EL (cell line): Measurements from ENCODE around the gene PRSS1.
"Not testable (repeated sequence)": the region's sequence is repeated elsewhere in the genome, so short reads cannot be mapped to it uniquely, and the experiment has no call there.

ENCODE experiments used
- DNase-seq: peaks from one replicate; pipeline ENCODE4 v3.0.0-alpha.2; 2016

Gene PRSS1

DNA sequence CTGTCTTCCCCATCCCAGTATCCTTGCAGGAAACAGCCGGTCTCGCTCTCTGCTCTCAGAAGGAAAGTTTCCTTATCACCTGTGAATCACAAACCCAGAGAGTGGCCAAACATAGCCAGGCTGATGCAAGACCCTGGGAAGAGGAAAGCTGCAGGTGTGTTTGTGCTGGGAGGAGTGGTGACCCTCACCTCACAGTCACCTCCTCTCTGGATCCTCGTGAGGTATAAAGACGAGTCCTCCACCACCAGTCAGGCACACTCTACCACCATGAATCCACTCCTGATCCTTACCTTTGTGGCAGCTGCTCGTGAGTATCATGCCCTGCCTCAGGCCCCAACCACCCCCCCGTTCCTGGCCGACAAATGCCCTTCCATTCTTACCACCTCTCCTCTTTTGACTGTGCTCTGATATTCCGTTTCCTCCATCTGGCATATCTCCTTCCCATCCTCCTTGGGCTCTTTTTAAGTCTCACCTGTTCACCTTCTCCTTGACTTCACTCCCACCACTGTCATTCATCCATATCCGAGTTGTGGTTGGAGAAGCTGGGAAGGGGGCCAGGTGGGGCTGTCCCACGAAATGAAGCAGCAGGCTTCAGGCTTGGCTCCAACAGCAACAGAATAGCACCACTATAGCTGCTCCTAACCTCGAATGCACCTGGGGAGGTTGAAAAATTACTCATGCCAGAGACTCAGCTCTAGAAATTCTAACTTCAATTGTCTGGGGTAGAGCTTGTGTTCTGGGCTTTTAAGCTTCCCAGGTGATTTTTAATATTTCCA, at the start of gene PRSS1:
TSS of gene PRSS1 (plus strand) at position 255 of the 776 bp plus-strand sequence. CDS start at position 268, 13 bp downstream.
- no peak for DNase-seq

DNA sequence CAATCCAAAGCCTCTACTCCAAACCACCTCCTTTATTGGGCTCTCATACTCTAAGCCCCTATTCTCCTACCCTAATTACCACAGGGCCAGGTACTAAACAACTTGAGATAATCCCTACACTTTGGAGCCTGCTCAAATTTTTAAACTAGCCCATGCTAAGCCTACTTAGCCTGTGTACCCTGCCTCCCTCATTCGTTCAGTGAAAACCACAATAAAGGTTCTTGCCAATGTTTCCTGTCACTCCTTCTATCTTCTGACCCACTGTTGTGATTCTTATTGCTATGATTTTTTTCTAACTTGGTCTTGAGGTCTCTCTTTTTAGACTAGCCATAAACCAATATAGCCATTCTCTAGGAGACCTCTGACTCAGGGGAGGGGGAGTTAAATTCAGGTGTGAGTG, 48.3 kb upstream of the PRSS1 start:
- not testable (repeated sequence) for DNase-seq

DNA sequence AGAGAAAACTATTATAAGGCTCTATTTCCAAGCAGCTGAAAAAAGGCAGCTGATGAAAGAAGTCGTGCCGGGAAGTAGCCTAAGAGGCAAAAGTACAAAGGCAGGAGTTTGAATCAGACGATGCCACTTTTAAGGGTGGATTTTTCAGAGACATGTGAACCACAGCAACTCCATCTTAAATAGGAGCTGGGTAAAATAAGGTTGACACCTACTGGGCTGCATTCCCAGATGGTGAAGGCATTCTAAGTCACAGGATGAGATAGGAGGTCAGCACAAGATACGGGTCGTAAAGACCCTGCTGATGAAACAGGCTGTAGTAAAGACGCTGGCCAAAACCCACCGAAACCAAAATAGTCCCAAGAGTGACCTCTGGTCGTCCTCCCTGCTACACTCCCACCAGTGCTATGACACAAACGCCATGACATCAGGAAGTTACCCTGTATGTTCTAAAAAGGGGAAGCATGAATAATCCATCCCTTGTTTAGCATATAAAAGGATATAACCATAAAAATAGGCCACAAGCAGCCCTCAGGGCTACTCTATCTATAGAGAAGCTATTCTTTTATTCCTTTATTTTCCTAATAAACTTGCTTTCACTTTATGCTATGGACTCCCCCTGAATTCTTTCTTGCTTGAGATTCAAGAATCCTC, 45.5 kb upstream of the PRSS1 start:
- DNase-seq: no peak

DNA sequence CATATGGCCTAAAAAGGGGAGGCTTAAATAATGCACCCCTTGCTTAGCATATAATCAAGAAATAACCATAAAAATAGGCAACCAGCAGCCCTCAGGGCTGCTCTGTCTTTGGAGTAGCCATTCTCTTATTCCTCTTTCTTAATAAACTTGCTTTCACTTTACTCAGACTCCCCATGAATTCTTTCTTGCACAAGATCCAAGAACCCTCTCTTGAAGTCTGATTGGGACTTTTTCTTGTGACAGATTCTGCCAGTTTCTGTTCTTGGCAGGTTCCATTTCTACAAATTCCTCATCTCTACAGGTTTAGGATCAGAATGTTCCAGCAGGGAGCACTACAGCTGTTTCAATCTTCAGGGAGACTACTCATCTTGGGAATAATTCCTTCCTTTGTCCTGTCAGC, 40.5 kb upstream of the PRSS1 start:
- DNase-seq: not testable (repeated sequence)

DNA sequence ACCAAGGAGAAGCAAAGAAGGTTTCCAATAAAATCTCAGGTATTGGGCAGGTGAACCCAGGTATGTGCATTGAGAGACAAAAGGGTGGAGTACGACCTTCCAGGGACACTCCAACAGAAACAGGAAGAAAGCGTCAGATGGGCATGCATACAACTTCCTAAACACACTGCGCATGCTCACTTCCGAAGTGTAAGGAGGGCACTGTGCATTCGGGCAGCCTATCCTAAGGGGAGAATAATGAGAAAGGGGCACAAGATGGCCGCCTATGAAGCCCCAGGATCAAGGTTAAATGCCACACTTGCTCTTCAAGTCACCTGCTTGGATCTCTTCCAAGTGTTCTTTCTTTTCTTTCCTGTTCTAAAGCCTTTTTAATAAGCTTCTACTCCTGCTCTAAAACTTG, 39.4 kb upstream of the PRSS1 start:
- DNase-seq: no peak

- peak; percentile 6 for DNase-seq
Measured at GRCh38 chr7:142711196-142711595, 38.1 kb upstream of the PRSS1 start.

- peak; percentile 18 for DNase-seq
Measured at GRCh38 chr7:142711746-142712616, 37.3 kb upstream of the PRSS1 start.

DNA sequence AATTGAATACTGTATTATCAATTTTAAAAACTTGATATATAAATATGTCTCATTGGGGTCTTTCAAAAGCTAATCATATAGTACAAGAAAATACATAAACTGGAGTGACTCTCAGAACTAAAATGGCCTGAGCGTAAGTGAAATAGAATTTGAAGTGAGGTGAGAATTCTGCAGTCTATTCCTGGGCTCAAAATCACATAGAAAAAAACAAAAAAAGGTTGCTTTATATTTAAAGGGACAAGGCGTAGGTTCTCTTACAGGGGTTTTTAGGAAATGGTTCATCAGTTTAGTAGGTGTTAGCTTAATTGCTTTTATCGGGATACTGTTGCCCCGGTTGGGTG, 36.7 kb upstream of the PRSS1 start:
- DNase-seq: no peak

DNA sequence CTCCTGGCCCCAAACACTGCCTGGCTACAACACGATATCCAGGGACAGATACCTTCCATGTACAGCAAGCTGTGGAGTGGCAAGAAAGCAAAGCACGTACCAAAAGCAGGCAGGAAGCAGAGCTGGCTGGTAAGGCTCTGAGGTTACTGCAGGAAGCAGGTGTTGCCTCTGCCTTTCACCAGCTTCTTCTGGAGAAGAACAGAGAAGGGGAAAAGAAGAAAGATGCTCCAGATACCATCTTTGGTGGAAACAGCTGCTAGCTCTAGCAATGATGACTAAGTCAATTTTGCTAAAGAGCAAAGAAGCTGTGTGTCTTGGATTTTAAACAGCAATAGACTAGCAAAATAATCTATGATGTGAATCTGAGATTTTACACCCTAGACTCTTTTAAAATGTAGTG, 34.9 kb upstream of the PRSS1 start:
- no peak for DNase-seq

DNA sequence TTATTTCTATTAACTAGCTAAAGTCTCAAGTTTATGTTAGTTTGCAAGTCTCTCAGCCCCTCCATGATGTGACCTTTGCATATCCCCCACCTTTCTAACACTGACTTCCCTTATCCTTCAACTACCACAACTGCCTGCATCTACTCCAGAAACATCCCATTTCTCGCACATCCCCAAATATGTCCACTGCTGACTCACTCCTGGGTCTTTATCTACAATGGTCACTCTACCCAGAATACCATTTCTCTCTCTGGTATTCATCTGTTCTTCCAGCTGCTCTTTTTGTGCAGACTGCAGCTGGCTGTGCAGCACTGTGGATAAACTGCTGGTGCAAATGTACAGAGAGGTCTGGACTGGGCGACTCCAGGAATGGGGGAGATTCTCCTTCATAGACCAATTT, 32.7 kb upstream of the PRSS1 start:
- no peak for DNase-seq

DNA sequence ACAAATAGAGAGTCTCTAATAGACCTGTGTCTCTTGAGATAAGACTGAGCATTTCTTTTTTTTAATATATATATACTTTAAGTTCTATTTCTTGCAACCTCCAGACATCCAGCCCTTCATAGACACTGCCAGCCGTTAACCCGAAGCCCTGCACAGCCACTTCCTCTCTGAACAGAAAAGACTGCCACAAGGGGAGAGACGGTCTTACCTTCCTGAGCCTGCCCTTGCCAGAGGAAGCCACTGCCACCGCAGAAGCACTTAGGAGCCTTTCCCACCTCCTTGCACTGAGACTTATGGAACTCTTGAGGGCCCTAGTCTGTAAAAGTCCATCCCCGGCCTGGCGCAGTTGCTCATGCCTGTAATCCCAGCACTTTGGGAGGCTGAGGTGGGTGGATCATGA, 31.8 kb upstream of the PRSS1 start:
- no peak for DNase-seq

GRCh38 chr7:142718313-142718712, 31.0 kb upstream of the PRSS1 start:
- DNase-seq: no peak

GRCh38 chr7:142720172-142720773, 29.0 kb upstream of the PRSS1 start:
- DNase-seq: no peak

GRCh38 chr7:142720986-142721385, 28.3 kb upstream of the PRSS1 start:
- DNase-seq: no peak

- DNase-seq: no peak
Measured at GRCh38 chr7:142722248-142722794, 27.0 kb upstream of the PRSS1 start.

DNA sequence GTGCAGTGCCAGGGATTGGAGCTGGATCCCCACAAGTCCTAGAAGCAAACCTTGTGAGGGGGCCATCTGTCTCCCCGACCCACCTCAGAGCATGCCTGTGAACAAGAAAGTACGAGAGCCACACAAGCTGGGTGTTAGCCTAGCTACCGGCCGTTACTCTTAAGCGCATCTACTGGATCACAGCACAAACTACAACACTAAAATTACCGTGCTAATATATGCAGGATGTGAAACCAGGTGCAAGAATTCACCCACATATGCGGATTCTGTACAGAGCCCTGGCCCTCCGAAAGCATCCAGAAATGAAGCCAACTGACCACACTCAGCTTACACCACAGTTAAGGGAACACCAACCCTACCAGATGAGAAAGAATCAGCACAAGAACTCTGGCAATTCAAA, 16.0 kb upstream of the PRSS1 start:
- DNase-seq: no peak

DNA sequence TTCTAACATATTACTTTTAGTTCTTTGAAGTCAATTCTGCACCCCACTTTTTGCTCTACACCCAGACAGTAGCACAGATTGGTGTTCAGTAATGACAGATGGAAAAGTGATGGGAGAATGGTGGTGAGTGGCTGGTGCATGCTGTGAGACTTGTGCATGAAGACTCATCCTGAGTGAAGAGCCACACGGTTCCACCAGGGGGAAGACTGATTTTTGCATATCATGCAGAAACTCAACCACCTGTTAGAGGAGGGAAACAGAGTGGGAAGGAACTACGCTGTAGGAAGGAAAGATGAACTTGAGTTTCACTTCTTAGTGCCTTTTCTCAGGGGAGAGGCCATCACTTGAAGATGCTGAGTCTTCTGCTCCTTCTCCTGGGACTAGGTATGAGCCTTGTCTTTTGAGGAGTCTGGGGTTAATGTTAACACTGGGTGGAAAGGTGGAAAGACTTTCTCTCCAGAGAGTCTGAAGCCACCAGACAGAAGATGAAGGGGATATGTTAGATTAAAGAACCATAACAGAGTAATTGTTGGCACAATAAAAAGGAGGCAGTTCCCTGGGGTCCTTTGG, 9.3 kb upstream of the PRSS1 start:
- no peak for DNase-seq

DNA sequence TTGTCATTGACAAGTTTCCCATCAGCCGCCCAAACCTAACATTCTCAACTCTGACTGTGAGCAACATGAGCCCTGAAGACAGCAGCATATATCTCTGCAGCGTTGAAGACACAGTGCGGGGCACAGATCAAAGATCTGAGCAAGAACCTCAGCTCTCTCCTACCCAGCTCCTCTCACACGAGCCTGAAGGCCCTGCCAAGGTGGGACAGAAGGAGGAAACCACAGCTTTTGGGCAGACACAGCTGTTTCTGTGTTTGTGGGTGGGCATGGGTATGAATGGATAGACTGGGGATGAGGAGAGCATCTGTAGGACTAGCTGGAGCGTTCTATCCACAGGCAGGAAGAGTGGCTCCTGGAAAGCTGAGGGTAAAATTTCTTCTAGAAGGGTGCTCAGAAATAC, 8.5 kb upstream of the PRSS1 start:
- DNase-seq: no peak

- DNase-seq: not testable (repeated sequence)
Measured at GRCh38 chr7:142741932-142742331, 7.3 kb upstream of the PRSS1 start.

GRCh38 chr7:142745091-142745635, 4.1 kb upstream of the PRSS1 start:
- peak; percentile 31 for DNase-seq

GRCh38 chr7:142745745-142746144, 3.5 kb upstream of the PRSS1 start:
- DNase-seq: no peak

GRCh38 chr7:142746264-142746663, 3.0 kb upstream of the PRSS1 start:
- no peak for DNase-seq
